GM12891 (cell line): ENCODE measurements around the gene ANKRD49.

Source experiments
- POLR2A ChIP-seq: IDR thresholded peaks from 2 replicates; pipeline ENCODE4 v1.6.1; 2011; ENCODE audit warnings: low read depth, low read length, control low read depth
- POLR2AphosphoS5 ChIP-seq: IDR thresholded peaks from 2 replicates; pipeline ENCODE4 v1.6.1; 2011; ENCODE audit warnings: low read depth, low read length, control low read depth
- POU2F2 ChIP-seq: IDR thresholded peaks from 2 replicates; pipeline ENCODE4 v1.6.1; 2011; ENCODE audit warnings: low read depth, mild to moderate bottlenecking, control low read depth, low read length, moderate library complexity
- TAF1 ChIP-seq: IDR thresholded peaks from 2 replicates; pipeline ENCODE4 v1.6.1; 2011; ENCODE audit warnings: low read depth, low read length, control low read depth

DNA sequence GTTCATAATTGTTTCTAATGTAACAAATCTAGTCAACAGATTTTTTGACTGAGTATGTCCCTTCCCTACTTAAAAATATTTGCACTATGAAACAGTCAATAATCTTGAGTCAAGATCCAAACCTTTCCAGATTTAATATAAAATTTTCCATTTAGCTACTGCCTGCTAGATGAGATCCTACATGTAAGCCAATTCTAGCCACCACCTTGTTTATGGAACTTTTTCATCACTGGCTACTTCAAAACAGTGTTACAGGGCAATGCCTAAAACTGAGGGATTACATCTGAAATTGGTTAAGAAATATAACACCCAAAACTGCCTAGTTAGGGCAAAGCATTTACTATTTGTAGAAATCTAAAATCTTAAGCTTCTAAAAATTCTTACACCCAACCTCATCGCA lies 39.4 kb downstream of the ANKRD49 start:
- TF ChIP-seq POLR2A (no peak), TAF1 (no peak), POLR2AphosphoS5 (no peak), POU2F2 (no peak)
